Osteocyte (in vitro differentiated cells): ENCODE data around the gene EZH2. TPM values are rescaled to one million over a fixed set of nuclear protein-coding genes. Genes with fewer than 3 reads are reported as not detected.
A peak's percentile ranks its signal among the peaks of the same experiment; 100 is the strongest.

ENCODE experiments used
- DNase-seq: peaks from one replicate; pipeline ENCODE4 v3.0.0; 2021; ENCODE audit warnings: mixed read lengths; ENCODE audit not compliant: unreplicated experiment; ENCODE audit errors: extremely low spot score
- H3K27ac Mint-ChIP-seq: one replicate; pipeline ENCODE4 v1.8.0; 2021; ENCODE audit warnings: mild to moderate bottlenecking, mixed read lengths; ENCODE audit not compliant: unreplicated experiment
- H3K27me3 Mint-ChIP-seq: one replicate; pipeline ENCODE4 v1.8.0; 2021; ENCODE audit warnings: mixed read lengths; ENCODE audit not compliant: unreplicated experiment
- H3K36me3 Mint-ChIP-seq: one replicate; pipeline ENCODE4 v1.8.0; 2021; ENCODE audit warnings: mixed read lengths; ENCODE audit not compliant: unreplicated experiment
- H3K4me1 Mint-ChIP-seq: one replicate; pipeline ENCODE4 v1.8.0; 2021; ENCODE audit warnings: mixed read lengths; ENCODE audit not compliant: unreplicated experiment
- H3K4me3 Mint-ChIP-seq: one replicate; pipeline ENCODE4 v1.8.0; 2021; ENCODE audit warnings: mild to moderate bottlenecking, moderate library complexity, mixed read lengths; ENCODE audit not compliant: unreplicated experiment
- H3K9me3 Mint-ChIP-seq: one replicate; pipeline ENCODE4 v1.8.0; 2021; ENCODE audit warnings: mixed read lengths; ENCODE audit not compliant: unreplicated experiment
- CTCF ChIP-seq: fragments of 200-600 bp; sonication (generic); IDR thresholded peaks from 2 replicates; pipeline ENCODE4 v1.5.0; 2021; ENCODE audit warnings: antibody characterized with exemption, mild to moderate bottlenecking, moderate library complexity
- total RNA-seq: library from RNA; stranded (reverse); gene quantifications from 2 replicates; pipeline ENCODE4 v1.2.1, GENCODE V29; 2021

The EZH2 gene
- total RNA-seq, 1 donor from 2014 or later, result 13.0 TPM

GRCh38 chr7:148893071-148893470, 9.0 kb upstream of the EZH2 start:
- H3K27me3 Mint-ChIP-seq, result peaks cover 8% of the 10 kb centered on the region
- H3K4me1 Mint-ChIP-seq, result no peaks in the 10 kb centered on the region
- no peaks in the 10 kb centered on the region for H3K36me3 Mint-ChIP-seq
- TF ChIP-seq CTCF, result no peak
- H3K9me3 Mint-ChIP-seq, result no peaks in the 10 kb centered on the region
- DNase-seq, result no peak
- no peak overlapping the region for H3K4me3 Mint-ChIP-seq
- H3K27ac Mint-ChIP-seq, result no peak overlapping the region

- DNase-seq, result no peak
- H3K9me3 Mint-ChIP-seq, result no peaks in the 10 kb centered on the region
Measured at GRCh38 chr7:148888300-148888699, 4.2 kb upstream of the EZH2 start.

GRCh38 chr7:148886844-148887243, 2.8 kb upstream of the EZH2 start:
- Mint-ChIP-seq H3K4me3 (no peak overlapping the region), H3K36me3 (no peaks in the 10 kb centered on the region), H3K9me3 (no peaks in the 10 kb centered on the region), H3K27ac (no peak overlapping the region), H3K27me3 (no peaks in the 10 kb centered on the region), H3K4me1 (peaks cover 15% of the 10 kb centered on the region)
- TF ChIP-seq CTCF, result no peak
- DNase-seq, result no peak

More at GRCh38 chr7:148888300-148888699, 4.2 kb upstream of the EZH2 start:
- no peak for TF ChIP-seq CTCF
- Mint-ChIP-seq H3K27me3 (peaks cover 8% of the 10 kb centered on the region), H3K27ac (no peak overlapping the region), H3K36me3 (no peaks in the 10 kb centered on the region), H3K4me3 (no peak overlapping the region), H3K4me1 (peaks cover 5% of the 10 kb centered on the region)

GRCh38 chr7:148884299-148885022, 370 bp upstream of the EZH2 start:
- Mint-ChIP-seq H3K4me3 (peak overlapping the region; percentile 78), H3K36me3 (no peaks in the 10 kb centered on the region), H3K4me1 (peaks cover 26% of the 10 kb centered on the region), H3K27me3 (no peaks in the 10 kb centered on the region), H3K9me3 (no peaks in the 10 kb centered on the region), H3K27ac (peak overlapping the region; percentile 80)
- peak; percentile 98 for DNase-seq
- TF ChIP-seq CTCF, result no peak

GRCh38 chr7:148883266-148884048, 634 bp downstream of the EZH2 start:
- DNase-seq, result peak; percentile 85
- H3K27me3 Mint-ChIP-seq, result no peaks in the 10 kb centered on the region
- H3K4me1 Mint-ChIP-seq, result peaks cover 26% of the 10 kb centered on the region
- peak overlapping the region; percentile 90 for H3K4me3 Mint-ChIP-seq
- H3K9me3 Mint-ChIP-seq, result no peaks in the 10 kb centered on the region
- H3K27ac Mint-ChIP-seq, result peak overlapping the region; percentile 87
- no peaks in the 10 kb centered on the region for H3K36me3 Mint-ChIP-seq
- no peak for TF ChIP-seq CTCF
